ENCODE measurements around the gene ANTXRL. TPM values are rescaled to one million over a fixed set of nuclear protein-coding genes. Genes with fewer than 3 reads are reported as not detected.

ANTXRL gene
- polyA plus RNA-seq, 4 donors = 0.01 TPM; not detected in 3

Other genes with a start within 250 kb of the ANTXRL start
- gene MSMB, start 240.7 kb upstream of the ANTXRL start, polyA plus RNA-seq = 10 to 100 TPM in 1 of 4 donors, 1 to 10 TPM in 1, under 1 TPM in 1, not detected in 1; 0.58 to 46.3 (median 1.4) TPM
- gene ANXA8L1, start 88.8 kb downstream of the ANTXRL start, polyA plus RNA-seq = under 1 TPM in 1 of 4 donors, not detected in 3; 0.03 TPM
- gene NPY4R, start 179.0 kb downstream of the ANTXRL start, polyA plus RNA-seq = under 1 TPM in 2 of 4 donors, not detected in 2; 0.73 to 0.78 TPM